BJ (cell line): Measurements from ENCODE around the gene GPR162. TPM values are rescaled to one million over a fixed set of nuclear protein-coding genes. Genes with fewer than 3 reads are reported as not detected.

Source experiments
- CTCF ChIA-PET: fragments of 350-600 bp; formaldehyde crosslinking; extraction: SDS; loops from one replicate; lab custom pipeline; 2021; ENCODE audit warnings: antibody characterized with exemption, inconsistent platforms; lab: Yijun Ruan, JAX
- POLR2A ChIA-PET: fragments of 300-600 bp; sonication (Branson Sonifier 250); formaldehyde crosslinking; extraction: SDS; loops from one replicate; lab custom pipeline; 2021; ENCODE audit warnings: antibody characterized with exemption; lab: Charles Lee
- DNase-seq: peaks from one replicate; pipeline ENCODE4 v3.0.0-alpha.2; 2011; ENCODE audit warnings: low read depth
- H3K27me3 ChIP-seq: 2 replicates; pipeline ENCODE4 v1.6.0; 2011; ENCODE audit warnings: low read length; ENCODE audit not compliant: control insufficient read depth, insufficient read depth
- H3K36me3 ChIP-seq: 2 replicates; pipeline ENCODE4 v1.5.1; 2011; ENCODE audit warnings: low read length; ENCODE audit not compliant: control insufficient read depth, insufficient read depth
- H3K4me3 ChIP-seq: 2 replicates; pipeline ENCODE4 v1.5.1; 2011; ENCODE audit warnings: low read depth, mild to moderate bottlenecking, control low read depth, low read length
- polyA plus RNA-seq: library from polyadenylated mRNA; depleted of rRNA; stranded (reverse); fragments of >200 nt; gene quantifications from 2 replicates; pipeline ENCODE4 v1.2.3, GENCODE V29; 2011
- TF ChIP-seq, protein P1 (sequence below): IDR thresholded peaks from 2 replicates; pipeline ENCODE4 v1.5.1; 2011; ENCODE audit warnings: low read depth, mild to moderate bottlenecking, control low read depth, inconsistent platforms, low read length, moderate library complexity; ENCODE audit not compliant: insufficient read depth

Gene GPR162
- polyA plus RNA-seq, 1 experiment: 6.6 TPM

GRCh38 chr12:6782850-6783566 is 38.6 kb upstream of the GPR162 start:
- ChIA-PET POLR2A (no interaction called here), CTCF (interaction anchor here (0.9 to 17.2 kb wide), 5 partner anchors 16 to 59 kb away, joined by 3 to 222 read pairs (median 7); partner anchors contain the start of genes COPS7A, GPR162 and MLF2)
- DNase-seq: no peak
- H3K36me3 ChIP-seq: no peaks in the 10 kb centered on the region
- H3K27me3 ChIP-seq: no peaks in the 10 kb centered on the region
- TF ChIP-seq, protein P1, sequence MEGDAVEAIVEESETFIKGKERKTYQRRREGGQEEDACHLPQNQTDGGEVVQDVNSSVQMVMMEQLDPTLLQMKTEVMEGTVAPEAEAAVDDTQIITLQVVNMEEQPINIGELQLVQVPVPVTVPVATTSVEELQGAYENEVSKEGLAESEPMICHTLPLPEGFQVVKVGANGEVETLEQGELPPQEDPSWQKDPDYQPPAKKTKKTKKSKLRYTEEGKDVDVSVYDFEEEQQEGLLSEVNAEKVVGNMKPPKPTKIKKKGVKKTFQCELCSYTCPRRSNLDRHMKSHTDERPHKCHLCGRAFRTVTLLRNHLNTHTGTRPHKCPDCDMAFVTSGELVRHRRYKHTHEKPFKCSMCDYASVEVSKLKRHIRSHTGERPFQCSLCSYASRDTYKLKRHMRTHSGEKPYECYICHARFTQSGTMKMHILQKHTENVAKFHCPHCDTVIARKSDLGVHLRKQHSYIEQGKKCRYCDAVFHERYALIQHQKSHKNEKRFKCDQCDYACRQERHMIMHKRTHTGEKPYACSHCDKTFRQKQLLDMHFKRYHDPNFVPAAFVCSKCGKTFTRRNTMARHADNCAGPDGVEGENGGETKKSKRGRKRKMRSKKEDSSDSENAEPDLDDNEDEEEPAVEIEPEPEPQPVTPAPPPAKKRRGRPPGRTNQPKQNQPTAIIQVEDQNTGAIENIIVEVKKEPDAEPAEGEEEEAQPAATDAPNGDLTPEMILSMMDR: no peak
- H3K4me3 ChIP-seq: no peak overlapping the region

GRCh38 chr12:6783828-6784227 is 37.8 kb upstream of the GPR162 start:
- TF ChIP-seq, protein P1: no peak
- no peaks in the 10 kb centered on the region for H3K27me3 ChIP-seq
- ChIA-PET POLR2A (no interaction called here), CTCF (interaction anchor here (0.9 to 17.2 kb wide), 7 partner anchors 9 to 60 kb away, joined by 3 to 222 read pairs (median 4); partner anchors contain the start of genes COPS7A, GPR162, MLF2 and PTMS)
- H3K36me3 ChIP-seq: no peaks in the 10 kb centered on the region
- no peak overlapping the region for H3K4me3 ChIP-seq
- no peak for DNase-seq

GRCh38 chr12:6784296-6784695 is 37.3 kb upstream of the GPR162 start:
- no peaks in the 10 kb centered on the region for H3K27me3 ChIP-seq
- DNase-seq: no peak
- POLR2A ChIA-PET: interaction anchor here (0.6 kb wide), 1 partner anchor 44 kb away, joined by 5 read pairs; no protein-coding TSS in a partner anchor
- no peaks in the 10 kb centered on the region for H3K36me3 ChIP-seq
- H3K4me3 ChIP-seq: no peak overlapping the region
- TF ChIP-seq, protein P1: no peak
- CTCF ChIA-PET: interaction anchor here (0.6 to 17.2 kb wide), 7 partner anchors 9 to 239 kb away, joined by 3 to 222 read pairs (median 4); partner anchors contain the start of genes COPS7A, GPR162, MLF2 and PTMS

GRCh38 chr12:6784761-6785160 is 36.9 kb upstream of the GPR162 start:
- H3K4me3 ChIP-seq: no peak overlapping the region
- no peaks in the 10 kb centered on the region for H3K36me3 ChIP-seq
- POLR2A ChIA-PET: interaction anchor here (0.6 kb wide), 1 partner anchor 43 kb away, joined by 5 read pairs; no protein-coding TSS in a partner anchor

More at GRCh38 chr12:6784761-6785160, 36.9 kb upstream of the GPR162 start:
- no peak for DNase-seq
- TF ChIP-seq, protein P1: no peak
- H3K27me3 ChIP-seq: no peaks in the 10 kb centered on the region
- CTCF ChIA-PET: interaction anchor here (0.6 to 17.2 kb wide), 7 partner anchors 15 to 240 kb away, joined by 3 to 222 read pairs (median 4); partner anchors contain the start of genes COPS7A, GPR162, MLF2 and PTMS
